Astrocyte of the cerebellum (primary cell): ENCODE data around the gene TUBA1A.
"Not testable (repeated sequence)": the region's sequence is repeated elsewhere in the genome, so short reads cannot be mapped to it uniquely, and the experiment has no call there.

Experiments
- DNase-seq: peaks from one replicate; pipeline ENCODE4 v3.0.0-alpha.2; 2011; ENCODE audit warnings: low read depth
- H3K4me3 ChIP-seq: 2 replicates; pipeline ENCODE4 v1.5.1; 2011; ENCODE audit warnings: mild to moderate bottlenecking, low read depth, low read length, moderate library complexity
- CTCF ChIP-seq: IDR thresholded peaks from 2 replicates; pipeline ENCODE4 v1.5.1; 2012; ENCODE audit warnings: low read length, low read depth, moderate library complexity, mild to moderate bottlenecking; ENCODE audit errors: missing control alignments
- in situ Hi-C: cut with HindIII; loops from 2 replicates; pipeline ENCODE4 v1.10.0; 2017; ENCODE audit warnings: low sequenced_read_pairs

The TUBA1A gene

GRCh38 chr12:49223122-49223521, 34.2 kb upstream of the TUBA1A start:
- in situ Hi-C loops = no loop called here
- TF ChIP-seq CTCF = no peak
- H3K4me3 ChIP-seq = no peak overlapping the region
- no peak for DNase-seq

- in situ Hi-C loops = no loop called here
- no peak for DNase-seq
- H3K4me3 ChIP-seq = no peak overlapping the region
- no peak for TF ChIP-seq CTCF
These were observed 32.1 kb upstream of the TUBA1A start for GRCh38 chr12:49220972-49221371.

- in situ Hi-C loops = no loop called here
- H3K4me3 ChIP-seq = no peak overlapping the region
- DNase-seq = no peak
- no peak for TF ChIP-seq CTCF
These were observed 30.6 kb upstream of the TUBA1A start for GRCh38 chr12:49219417-49220026.

- no peak for DNase-seq
- TF ChIP-seq CTCF = no peak
- in situ Hi-C loops = no loop called here
- no peak overlapping the region for H3K4me3 ChIP-seq
These were observed 23.7 kb upstream of the TUBA1A start for GRCh38 chr12:49212572-49212971.

- H3K4me3 ChIP-seq, in situ Hi-C loops, DNase-seq: not testable (repeated sequence)
These were observed 21.8 kb upstream of the TUBA1A start for GRCh38 chr12:49210703-49211102.

GRCh38 chr12:49208676-49209075, 19.8 kb upstream of the TUBA1A start:
- no peak for DNase-seq
- no peak overlapping the region for H3K4me3 ChIP-seq
- TF ChIP-seq CTCF = no peak
- in situ Hi-C loops = loop anchor here (10.0 kb wide), 1 partner anchor 144 kb away; the partner anchor contains the start of genes KMT2D and RHEBL1

- in situ Hi-C loops = loop anchor here (10.0 kb wide), 1 partner anchor 143 kb away; the partner anchor contains the start of genes KMT2D and RHEBL1
- TF ChIP-seq CTCF = no peak
- H3K4me3 ChIP-seq = no peak overlapping the region
- DNase-seq = no peak
These were observed 19.3 kb upstream of the TUBA1A start for GRCh38 chr12:49208146-49208545.
